Measurements from ENCODE around the gene TSPAN4. TPM values are rescaled to one million over a fixed set of nuclear protein-coding genes. Genes with fewer than 3 reads are reported as not detected.
A peak's percentile ranks its signal among the peaks of the same experiment; 100 is the strongest.

Gene TSPAN4
- total and polyA plus RNA-seq, 9 of the 15 experiments (the other 6 are each of a cell fraction or from before 2014, with no cell fraction given): 0.07 to 31.0 (median 15.7) TPM

- no peak; the same call in 1 of the 2 replicates for TF ChIP-seq ETS1 (conservative IDR thresholded peaks at IDR 0.05; ENCODE audit: control insufficient read depth, low read depth, low read length)
- TF ChIP-seq, protein P1, sequence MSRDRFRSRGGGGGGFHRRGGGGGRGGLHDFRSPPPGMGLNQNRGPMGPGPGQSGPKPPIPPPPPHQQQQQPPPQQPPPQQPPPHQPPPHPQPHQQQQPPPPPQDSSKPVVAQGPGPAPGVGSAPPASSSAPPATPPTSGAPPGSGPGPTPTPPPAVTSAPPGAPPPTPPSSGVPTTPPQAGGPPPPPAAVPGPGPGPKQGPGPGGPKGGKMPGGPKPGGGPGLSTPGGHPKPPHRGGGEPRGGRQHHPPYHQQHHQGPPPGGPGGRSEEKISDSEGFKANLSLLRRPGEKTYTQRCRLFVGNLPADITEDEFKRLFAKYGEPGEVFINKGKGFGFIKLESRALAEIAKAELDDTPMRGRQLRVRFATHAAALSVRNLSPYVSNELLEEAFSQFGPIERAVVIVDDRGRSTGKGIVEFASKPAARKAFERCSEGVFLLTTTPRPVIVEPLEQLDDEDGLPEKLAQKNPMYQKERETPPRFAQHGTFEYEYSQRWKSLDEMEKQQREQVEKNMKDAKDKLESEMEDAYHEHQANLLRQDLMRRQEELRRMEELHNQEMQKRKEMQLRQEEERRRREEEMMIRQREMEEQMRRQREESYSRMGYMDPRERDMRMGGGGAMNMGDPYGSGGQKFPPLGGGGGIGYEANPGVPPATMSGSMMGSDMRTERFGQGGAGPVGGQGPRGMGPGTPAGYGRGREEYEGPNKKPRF (IDR thresholded peaks at IDR 0.05; ENCODE audit: low read depth, low read length): no peak
- TF ChIP-seq NR0B1 (IDR thresholded peaks at IDR 0.05; ENCODE audit: partially characterized antibody): no peak
- TF ChIP-seq, protein P2, sequence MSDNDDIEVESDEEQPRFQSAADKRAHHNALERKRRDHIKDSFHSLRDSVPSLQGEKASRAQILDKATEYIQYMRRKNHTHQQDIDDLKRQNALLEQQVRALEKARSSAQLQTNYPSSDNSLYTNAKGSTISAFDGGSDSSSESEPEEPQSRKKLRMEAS (CRISPR knock-in tag; IDR thresholded peaks at IDR 0.05): peak; percentile 75
- TF ChIP-seq HOXB6 (CRISPR knock-in tag; IDR thresholded peaks at IDR 0.05; ENCODE audit: borderline replicate concordance): no peak
- TF ChIP-seq MTA3 (IDR thresholded peaks at IDR 0.05; ENCODE audit: borderline replicate concordance): no peak
- TF ChIP-seq NCOR1 (IDR thresholded peaks at IDR 0.05): no peak
- TF ChIP-seq ZBTB49 (CRISPR knock-in tag; IDR thresholded peaks at IDR 0.05; ENCODE audit: borderline replicate concordance): no peak
- peak; percentile 97 for TF ChIP-seq ATF7 (IDR thresholded peaks at IDR 0.05)
- TF ChIP-seq, protein P3, sequence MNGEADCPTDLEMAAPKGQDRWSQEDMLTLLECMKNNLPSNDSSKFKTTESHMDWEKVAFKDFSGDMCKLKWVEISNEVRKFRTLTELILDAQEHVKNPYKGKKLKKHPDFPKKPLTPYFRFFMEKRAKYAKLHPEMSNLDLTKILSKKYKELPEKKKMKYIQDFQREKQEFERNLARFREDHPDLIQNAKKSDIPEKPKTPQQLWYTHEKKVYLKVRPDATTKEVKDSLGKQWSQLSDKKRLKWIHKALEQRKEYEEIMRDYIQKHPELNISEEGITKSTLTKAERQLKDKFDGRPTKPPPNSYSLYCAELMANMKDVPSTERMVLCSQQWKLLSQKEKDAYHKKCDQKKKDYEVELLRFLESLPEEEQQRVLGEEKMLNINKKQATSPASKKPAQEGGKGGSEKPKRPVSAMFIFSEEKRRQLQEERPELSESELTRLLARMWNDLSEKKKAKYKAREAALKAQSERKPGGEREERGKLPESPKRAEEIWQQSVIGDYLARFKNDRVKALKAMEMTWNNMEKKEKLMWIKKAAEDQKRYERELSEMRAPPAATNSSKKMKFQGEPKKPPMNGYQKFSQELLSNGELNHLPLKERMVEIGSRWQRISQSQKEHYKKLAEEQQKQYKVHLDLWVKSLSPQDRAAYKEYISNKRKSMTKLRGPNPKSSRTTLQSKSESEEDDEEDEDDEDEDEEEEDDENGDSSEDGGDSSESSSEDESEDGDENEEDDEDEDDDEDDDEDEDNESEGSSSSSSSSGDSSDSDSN (IDR thresholded peaks at IDR 0.05; ENCODE audit: borderline replicate concordance in 1 of 2, low read depth in 2 of 2, low read length in 2 of 2): 0 out of 4 replicates have a peak, but pooled peaks of 1 of the 2 experiments have one; percentile 14
- no peak; the same call in 1 of the 2 replicates for TF ChIP-seq FOSL1 (tag; conservative IDR thresholded peaks at IDR 0.05)
- TF ChIP-seq ZNF408 (CRISPR knock-in tag; IDR thresholded peaks at IDR 0.05; ENCODE audit: low read depth): no peak
- no peak for TF ChIP-seq HCFC1 (IDR thresholded peaks at IDR 0.05; ENCODE audit: low read depth, low read length)
- TF ChIP-seq ESRRB (CRISPR knock-in tag; IDR thresholded peaks at IDR 0.05; ENCODE audit: borderline replicate concordance): no peak
- TF ChIP-seq CC2D1A (IDR thresholded peaks at IDR 0.05): no peak
Observed at GRCh38 chr11:911031-911889, 68.6 kb downstream of the TSPAN4 start (continued).

Measured in K562 (cell line).